ENCODE data around the gene TAAR1. TPM values are rescaled to one million over a fixed set of nuclear protein-coding genes. Genes with fewer than 3 reads are reported as not detected.

Gene TAAR1
- polyA plus RNA-seq, 1 of the 3 experiments (the other 2 are of a cell fraction), result not detected

- POLR2A ChIA-PET, result no interaction called here
Observed at GRCh38 chr6:132596201-132596600, 62.8 kb downstream of the TAAR1 start.

More at GRCh38 chr6:132596201-132596600, 62.8 kb downstream of the TAAR1 start:
- Histone ChIP-seq H3K27ac (ENCODE audit: low read depth in 2 of 2, low read length in 1 of 2) (no peak overlapping the region), H3K4me2 (no peak overlapping the region), H2AFZ (ENCODE audit: low read depth) (no peak overlapping the region), H3K79me2 (ENCODE audit: insufficient read depth) (no peaks in the 10 kb centered on the region), H3K27me3 (ENCODE audit: insufficient read depth) (no peaks in the 10 kb centered on the region; the same call in 1 of the 2 replicates), H3K9me2 (no peaks in the 10 kb centered on the region), H3K4me3 (ENCODE audit: low read depth in 2 of 2, low read length in 1 of 2) (no peak overlapping the region), H3F3A (replicated peaks; ENCODE audit: insufficient read depth) (no peaks in the 10 kb centered on the region), H4K20me1 (ENCODE audit: insufficient read depth) (no peaks in the 10 kb centered on the region), H3K4me1 (ENCODE audit: control insufficient read depth in 1 of 2, insufficient read depth in 2 of 2, low read depth in 1 of 2, low read length in 1 of 2) (no peaks in the 10 kb centered on the region), H3K9ac (no peak overlapping the region), H3K36me3 (replicated peaks in 1 of 2; ENCODE audit: control insufficient read depth in 1 of 2, insufficient read depth in 2 of 2, low read length in 1 of 2) (no peaks in the 10 kb centered on the region), H3K9me3 (no peaks in the 10 kb centered on the region)
- no peak for DNase-seq
- WGBS (ENCODE audit: low lambda C conversion rate), result 25% methylated on average over 6 of the region's 6 CpGs
- CTCF ChIA-PET, result interaction anchor here (0.7 kb wide), 1 partner anchor 316 kb away, joined by 3 read pairs; no protein-coding TSS in a partner anchor
- TF ChIP-seq RAD21 (IDR thresholded peaks at IDR 0.05; ENCODE audit: low read length), result no peak
- no peak for TF ChIP-seq YY1 (IDR thresholded peaks at IDR 0.05; ENCODE audit: low read depth)
- TF ChIP-seq EP300 (IDR thresholded peaks at IDR 0.05; ENCODE audit: borderline replicate concordance in 1 of 2, low read depth in 1 of 2, low read length in 1 of 2), result no peak
- TF ChIP-seq, protein P1, sequence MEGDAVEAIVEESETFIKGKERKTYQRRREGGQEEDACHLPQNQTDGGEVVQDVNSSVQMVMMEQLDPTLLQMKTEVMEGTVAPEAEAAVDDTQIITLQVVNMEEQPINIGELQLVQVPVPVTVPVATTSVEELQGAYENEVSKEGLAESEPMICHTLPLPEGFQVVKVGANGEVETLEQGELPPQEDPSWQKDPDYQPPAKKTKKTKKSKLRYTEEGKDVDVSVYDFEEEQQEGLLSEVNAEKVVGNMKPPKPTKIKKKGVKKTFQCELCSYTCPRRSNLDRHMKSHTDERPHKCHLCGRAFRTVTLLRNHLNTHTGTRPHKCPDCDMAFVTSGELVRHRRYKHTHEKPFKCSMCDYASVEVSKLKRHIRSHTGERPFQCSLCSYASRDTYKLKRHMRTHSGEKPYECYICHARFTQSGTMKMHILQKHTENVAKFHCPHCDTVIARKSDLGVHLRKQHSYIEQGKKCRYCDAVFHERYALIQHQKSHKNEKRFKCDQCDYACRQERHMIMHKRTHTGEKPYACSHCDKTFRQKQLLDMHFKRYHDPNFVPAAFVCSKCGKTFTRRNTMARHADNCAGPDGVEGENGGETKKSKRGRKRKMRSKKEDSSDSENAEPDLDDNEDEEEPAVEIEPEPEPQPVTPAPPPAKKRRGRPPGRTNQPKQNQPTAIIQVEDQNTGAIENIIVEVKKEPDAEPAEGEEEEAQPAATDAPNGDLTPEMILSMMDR (IDR thresholded peaks at IDR 0.05), result no peak
- TF ChIP-seq GATA2 (CRISPR knock-in tag; IDR thresholded peaks at IDR 0.05), result no peak
- no peak for TF ChIP-seq GABPA (IDR thresholded peaks at IDR 0.05; ENCODE audit: low read depth)
- no peak for TF ChIP-seq TCF12 (IDR thresholded peaks at IDR 0.05)
- TF ChIP-seq TAF1 (IDR thresholded peaks at IDR 0.05; ENCODE audit: borderline replicate concordance, low read depth, low read length), result no peak

Other genes with a start within 250 kb of the TAAR1 start
- gene STX7, start 146.1 kb downstream of the TAAR1 start, polyA plus RNA-seq (2012; rRNA removed), result 12.8 and 16.0 TPM in 2 replicates
- gene TAAR9, start 120.9 kb downstream of the TAAR1 start, polyA plus RNA-seq (2012; rRNA removed), result not detected in 2 replicates
- not detected in 2 replicates for gene TAAR8, start 106.5 kb downstream of the TAAR1 start, polyA plus RNA-seq (2012; rRNA removed)
- gene TAAR6, start 88.9 kb downstream of the TAAR1 start, polyA plus RNA-seq (2012; rRNA removed), result not detected in 2 replicates
- not detected in 2 replicates for gene TAAR5, start 69.4 kb downstream of the TAAR1 start, polyA plus RNA-seq (2012; rRNA removed)
- not detected in 2 replicates for gene TAAR2, start 34.9 kb downstream of the TAAR1 start, polyA plus RNA-seq (2012; rRNA removed)
- gene VNN1, start 54.9 kb upstream of the TAAR1 start, polyA plus RNA-seq (2012; rRNA removed), result not detected in 2 replicates
- gene VNN2, start 98.7 kb upstream of the TAAR1 start, polyA plus RNA-seq (2012; rRNA removed), result not detected in 2 replicates
- gene SLC18B1, start 139.5 kb upstream of the TAAR1 start, polyA plus RNA-seq (2012; rRNA removed), result 1.2 and 1.5 TPM in 2 replicates
- 5,258 and 5,462 TPM in 2 replicates for gene RPS12, start 155.4 kb upstream of the TAAR1 start, polyA plus RNA-seq (2012; rRNA removed)